AG10803 (cell line): ENCODE data around the gene SURF6.

Experiments
- DNase-seq: peaks from one replicate; pipeline ENCODE4 v3.0.0; 2010; ENCODE audit warnings: low read depth
- H3K4me3 ChIP-seq: 2 replicates; pipeline ENCODE4 v1.5.1; 2011; ENCODE audit warnings: mild to moderate bottlenecking, low read length, control low read depth
- TF ChIP-seq, protein P1 (sequence below): conservative IDR thresholded peaks from 2 replicates; pipeline ENCODE4 v1.5.1; 2011; ENCODE audit warnings: mild to moderate bottlenecking, low read length, control low read depth, inconsistent platforms

SURF6 gene

DNA sequence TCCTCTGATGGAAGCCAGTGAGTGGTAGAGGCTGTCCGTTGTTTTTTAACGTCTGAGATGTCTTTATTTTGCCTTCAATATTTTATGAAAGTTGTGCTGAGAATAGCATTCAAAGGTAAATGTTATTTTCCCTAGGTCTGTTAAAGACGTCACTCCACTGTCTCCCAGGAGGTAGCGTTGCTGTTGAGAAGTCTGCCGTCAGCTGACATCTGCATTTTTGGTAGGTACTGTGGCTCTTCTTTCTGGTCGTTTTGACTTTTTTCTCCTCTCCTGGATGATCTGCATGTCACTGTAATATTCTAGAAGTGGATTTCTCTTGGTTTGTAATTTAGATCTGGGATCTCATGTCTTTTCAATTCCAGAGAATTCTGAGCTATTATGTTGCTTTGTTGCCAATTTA is 26.4 kb downstream of the SURF6 start:
- DNase-seq: no peak
- TF ChIP-seq, protein P1, sequence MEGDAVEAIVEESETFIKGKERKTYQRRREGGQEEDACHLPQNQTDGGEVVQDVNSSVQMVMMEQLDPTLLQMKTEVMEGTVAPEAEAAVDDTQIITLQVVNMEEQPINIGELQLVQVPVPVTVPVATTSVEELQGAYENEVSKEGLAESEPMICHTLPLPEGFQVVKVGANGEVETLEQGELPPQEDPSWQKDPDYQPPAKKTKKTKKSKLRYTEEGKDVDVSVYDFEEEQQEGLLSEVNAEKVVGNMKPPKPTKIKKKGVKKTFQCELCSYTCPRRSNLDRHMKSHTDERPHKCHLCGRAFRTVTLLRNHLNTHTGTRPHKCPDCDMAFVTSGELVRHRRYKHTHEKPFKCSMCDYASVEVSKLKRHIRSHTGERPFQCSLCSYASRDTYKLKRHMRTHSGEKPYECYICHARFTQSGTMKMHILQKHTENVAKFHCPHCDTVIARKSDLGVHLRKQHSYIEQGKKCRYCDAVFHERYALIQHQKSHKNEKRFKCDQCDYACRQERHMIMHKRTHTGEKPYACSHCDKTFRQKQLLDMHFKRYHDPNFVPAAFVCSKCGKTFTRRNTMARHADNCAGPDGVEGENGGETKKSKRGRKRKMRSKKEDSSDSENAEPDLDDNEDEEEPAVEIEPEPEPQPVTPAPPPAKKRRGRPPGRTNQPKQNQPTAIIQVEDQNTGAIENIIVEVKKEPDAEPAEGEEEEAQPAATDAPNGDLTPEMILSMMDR: no peak
- H3K4me3 ChIP-seq: no peak overlapping the region

DNA sequence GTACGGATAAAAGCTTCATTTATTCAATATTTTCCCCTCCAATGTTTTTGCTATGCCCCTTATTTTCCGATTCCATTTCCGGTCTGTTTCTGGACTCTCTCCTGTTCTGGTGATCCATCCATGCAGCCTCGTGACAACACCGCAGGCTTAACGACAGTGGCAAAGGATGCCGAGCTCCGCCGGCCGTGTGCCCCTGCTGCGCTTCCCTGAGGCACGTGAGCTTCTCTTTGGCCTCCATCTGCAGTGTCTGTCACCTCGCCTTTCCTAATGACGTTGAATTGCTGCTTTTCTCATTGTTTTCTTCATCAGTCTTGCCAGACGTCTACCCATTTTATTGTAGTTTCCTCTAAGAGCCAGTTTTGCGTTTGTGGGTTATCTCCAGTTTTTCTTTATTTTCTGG is 28.7 kb downstream of the SURF6 start:
- TF ChIP-seq, protein P1: no peak
- DNase-seq: no peak

DNA sequence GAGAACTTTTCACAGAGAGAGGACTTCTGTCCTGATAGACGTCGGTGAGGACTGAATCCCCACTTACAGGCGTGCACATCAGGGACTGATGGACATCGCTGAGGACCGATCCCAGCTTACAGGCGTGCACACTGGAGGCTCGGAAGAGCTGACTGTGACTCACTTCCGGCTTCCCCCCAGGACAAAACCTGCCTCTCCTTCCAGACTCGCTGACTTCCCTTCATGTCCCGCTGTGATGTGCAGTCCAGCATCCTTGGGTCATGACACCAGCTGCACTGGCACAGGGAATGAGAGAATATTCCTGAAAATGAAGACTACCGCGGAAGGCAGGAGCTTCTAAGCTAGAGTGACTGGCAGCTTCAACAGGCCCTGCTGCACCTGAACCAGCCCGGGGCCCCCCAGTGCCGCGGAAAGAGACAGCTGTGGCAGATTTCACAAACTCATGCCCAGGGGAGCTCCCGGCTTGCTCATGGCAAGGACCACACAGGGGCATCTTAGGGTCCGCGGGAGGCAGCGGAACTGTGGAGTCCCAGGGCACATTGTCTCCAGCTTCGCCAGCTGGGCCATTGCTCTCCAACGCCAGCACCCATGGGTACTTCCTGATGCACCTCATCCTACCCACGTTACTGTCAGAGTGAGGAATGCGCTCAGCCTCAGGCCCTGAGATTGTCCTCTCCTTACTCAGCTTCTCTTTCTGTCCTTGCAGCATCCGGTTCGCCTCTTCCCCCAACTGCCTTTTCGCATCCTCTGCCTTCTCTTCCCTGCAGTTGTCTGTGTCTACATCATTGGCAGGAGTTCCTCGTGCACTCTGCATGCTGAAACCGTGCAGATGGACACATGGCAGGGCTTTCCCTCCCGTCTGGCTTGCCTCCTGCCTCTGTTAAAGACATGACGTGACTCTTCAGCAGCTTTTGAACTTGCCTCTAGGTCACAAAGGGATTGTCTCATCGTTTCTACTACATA is 29.5 kb downstream of the SURF6 start:
- TF ChIP-seq, protein P1: no peak
- no peak overlapping the region for H3K4me3 ChIP-seq
- peak; percentile 40 for DNase-seq

More for the DNA sequence above, 28.7 kb downstream of the SURF6 start:
- no peak overlapping the region for H3K4me3 ChIP-seq

DNA sequence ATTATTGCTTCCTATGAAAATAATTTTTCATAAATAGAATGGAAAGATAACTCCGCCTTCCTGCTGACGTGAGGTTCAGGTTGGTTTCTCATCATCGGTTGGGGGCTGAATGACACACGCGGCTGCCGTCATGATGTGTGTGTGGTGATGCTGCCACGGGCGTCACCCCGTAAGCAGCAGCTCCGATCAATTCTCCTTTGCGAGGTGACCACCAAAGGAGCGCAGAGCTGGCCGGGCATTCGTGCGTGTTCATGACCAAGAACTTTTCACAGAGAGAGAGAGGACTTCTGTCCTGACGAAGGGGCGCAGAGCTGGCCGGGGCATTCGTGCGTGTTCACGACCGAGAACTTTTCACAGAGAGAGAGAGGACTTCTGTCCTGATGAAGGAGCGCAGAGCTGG is 30.3 kb downstream of the SURF6 start:
- DNase-seq: no peak
- H3K4me3 ChIP-seq: no peak overlapping the region
- TF ChIP-seq, protein P1: no peak

DNA sequence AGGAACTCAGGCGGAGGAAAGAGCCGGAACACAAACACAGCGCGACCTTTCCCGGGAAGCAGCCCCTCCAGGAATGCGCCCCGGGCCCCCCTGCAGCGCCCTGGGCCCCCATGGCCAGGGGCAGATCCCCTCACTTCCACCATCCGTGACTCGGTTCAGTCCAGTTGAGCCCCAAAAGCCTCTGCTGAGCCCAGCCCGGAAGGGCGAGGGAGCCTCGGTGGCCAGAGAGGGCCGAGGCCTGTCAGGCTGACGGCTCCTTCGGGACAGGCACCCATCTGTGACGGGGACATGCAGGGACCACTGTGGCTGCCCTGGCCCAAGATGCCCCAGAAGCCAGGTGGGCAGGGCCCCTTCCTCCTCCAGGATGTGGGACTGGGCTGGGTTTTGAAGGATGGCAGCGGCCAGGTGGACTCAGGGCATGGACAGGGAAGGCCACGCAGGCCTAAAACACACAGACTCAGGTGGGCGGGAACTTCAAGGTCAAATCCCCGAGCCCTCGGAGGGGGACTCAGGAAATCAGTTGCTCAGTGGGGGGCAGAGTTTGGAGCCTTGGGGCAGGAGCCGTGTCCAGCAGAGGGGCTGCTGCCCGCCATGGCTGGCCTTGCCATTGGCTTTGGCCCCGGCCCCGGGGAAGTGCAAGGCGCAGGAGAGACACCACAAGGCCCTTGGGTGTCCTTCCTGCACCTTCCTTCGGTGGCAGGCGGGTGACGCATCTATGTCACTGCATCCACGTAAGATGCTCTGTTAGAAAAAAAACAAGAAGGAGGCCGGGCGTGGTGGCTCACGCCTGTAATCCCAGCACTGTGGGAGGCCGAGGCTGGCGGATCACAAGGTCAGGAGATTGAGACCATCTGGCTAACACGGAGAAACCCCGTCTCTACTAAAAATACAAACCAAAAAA is 31.3 kb downstream of the SURF6 start:
- TF ChIP-seq, protein P1: no peak
- no peak for DNase-seq
- H3K4me3 ChIP-seq: no peak overlapping the region

DNA sequence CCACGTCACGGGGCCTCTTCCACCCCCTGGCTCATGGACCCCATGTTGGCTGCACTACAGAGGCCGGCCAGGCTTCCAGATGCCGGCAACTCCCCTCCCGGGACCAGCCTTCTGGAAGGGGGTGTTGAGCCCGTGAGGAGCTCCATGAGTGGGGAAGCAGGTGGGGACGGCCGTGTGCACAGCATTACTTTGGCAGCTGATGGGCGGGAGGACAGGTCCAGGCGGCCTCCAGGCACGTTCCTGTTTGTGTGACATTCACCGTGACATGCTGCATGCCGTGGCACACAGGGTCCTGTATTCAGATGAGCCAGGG is 31.9 kb downstream of the SURF6 start:
- TF ChIP-seq, protein P1: no peak
- DNase-seq: no peak

More for the DNA sequence above, 31.9 kb downstream of the SURF6 start:
- H3K4me3 ChIP-seq: no peak overlapping the region
